BJ (cell line): ENCODE measurements around the gene SEC16A. TPM values are rescaled to one million over a fixed set of nuclear protein-coding genes. Genes with fewer than 3 reads are reported as not detected.

Experiments used
- CTCF ChIA-PET: fragments of 350-600 bp; formaldehyde crosslinking; extraction: SDS; loops from one replicate; lab custom pipeline; 2021; ENCODE audit warnings: antibody characterized with exemption, inconsistent platforms; lab: Yijun Ruan, JAX
- POLR2A ChIA-PET: fragments of 300-600 bp; sonication (Branson Sonifier 250); formaldehyde crosslinking; extraction: SDS; loops from one replicate; lab custom pipeline; 2021; ENCODE audit warnings: antibody characterized with exemption; lab: Charles Lee
- DNase-seq: peaks from one replicate; pipeline ENCODE4 v3.0.0-alpha.2; 2011; ENCODE audit warnings: low read depth
- H3K27me3 ChIP-seq: 2 replicates; pipeline ENCODE4 v1.6.0; 2011; ENCODE audit warnings: low read length; ENCODE audit not compliant: control insufficient read depth, insufficient read depth
- H3K36me3 ChIP-seq: 2 replicates; pipeline ENCODE4 v1.5.1; 2011; ENCODE audit warnings: low read length; ENCODE audit not compliant: control insufficient read depth, insufficient read depth
- H3K4me3 ChIP-seq: 2 replicates; pipeline ENCODE4 v1.5.1; 2011; ENCODE audit warnings: low read depth, mild to moderate bottlenecking, control low read depth, low read length
- CTCF ChIP-seq: IDR thresholded peaks from 2 replicates; pipeline ENCODE4 v1.5.1; 2011; ENCODE audit warnings: low read depth, mild to moderate bottlenecking, control low read depth, inconsistent platforms, low read length, moderate library complexity; ENCODE audit not compliant: insufficient read depth
- polyA plus RNA-seq: library from polyadenylated mRNA; depleted of rRNA; stranded (reverse); fragments of >200 nt; gene quantifications from 2 replicates; pipeline ENCODE4 v1.2.3, GENCODE V29; 2011

SEC16A gene
- polyA plus RNA-seq, 1 experiment, result 24.4 TPM

DNA sequence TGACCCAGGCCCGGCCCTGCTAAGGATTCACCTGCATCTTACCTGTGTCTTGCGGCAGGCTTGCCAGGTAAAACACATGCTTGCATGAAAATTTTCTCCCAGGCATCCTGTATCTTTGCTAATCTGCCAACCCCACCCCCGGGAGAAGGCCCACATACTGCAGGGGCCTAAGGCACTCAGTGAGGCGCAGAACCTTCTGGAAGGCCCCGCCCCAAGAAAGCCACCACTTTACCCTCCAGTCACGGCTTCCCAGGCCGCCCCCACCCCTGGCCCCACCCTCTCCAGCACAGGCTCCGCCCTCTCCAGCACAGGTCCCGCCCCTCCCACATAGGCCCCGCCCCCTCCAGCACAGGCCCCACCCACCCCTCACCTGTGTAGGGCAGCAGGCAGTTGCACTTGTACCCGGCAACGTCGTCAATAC, 29.8 kb upstream of the SEC16A start:
- Histone ChIP-seq H3K27me3 (no peaks in the 10 kb centered on the region), H3K4me3 (no peak overlapping the region), H3K36me3 (peaks cover 59% of the 10 kb centered on the region)
- no peak for TF ChIP-seq CTCF
- no peak for DNase-seq
- ChIA-PET CTCF (no interaction called here), POLR2A (no interaction called here)

DNA sequence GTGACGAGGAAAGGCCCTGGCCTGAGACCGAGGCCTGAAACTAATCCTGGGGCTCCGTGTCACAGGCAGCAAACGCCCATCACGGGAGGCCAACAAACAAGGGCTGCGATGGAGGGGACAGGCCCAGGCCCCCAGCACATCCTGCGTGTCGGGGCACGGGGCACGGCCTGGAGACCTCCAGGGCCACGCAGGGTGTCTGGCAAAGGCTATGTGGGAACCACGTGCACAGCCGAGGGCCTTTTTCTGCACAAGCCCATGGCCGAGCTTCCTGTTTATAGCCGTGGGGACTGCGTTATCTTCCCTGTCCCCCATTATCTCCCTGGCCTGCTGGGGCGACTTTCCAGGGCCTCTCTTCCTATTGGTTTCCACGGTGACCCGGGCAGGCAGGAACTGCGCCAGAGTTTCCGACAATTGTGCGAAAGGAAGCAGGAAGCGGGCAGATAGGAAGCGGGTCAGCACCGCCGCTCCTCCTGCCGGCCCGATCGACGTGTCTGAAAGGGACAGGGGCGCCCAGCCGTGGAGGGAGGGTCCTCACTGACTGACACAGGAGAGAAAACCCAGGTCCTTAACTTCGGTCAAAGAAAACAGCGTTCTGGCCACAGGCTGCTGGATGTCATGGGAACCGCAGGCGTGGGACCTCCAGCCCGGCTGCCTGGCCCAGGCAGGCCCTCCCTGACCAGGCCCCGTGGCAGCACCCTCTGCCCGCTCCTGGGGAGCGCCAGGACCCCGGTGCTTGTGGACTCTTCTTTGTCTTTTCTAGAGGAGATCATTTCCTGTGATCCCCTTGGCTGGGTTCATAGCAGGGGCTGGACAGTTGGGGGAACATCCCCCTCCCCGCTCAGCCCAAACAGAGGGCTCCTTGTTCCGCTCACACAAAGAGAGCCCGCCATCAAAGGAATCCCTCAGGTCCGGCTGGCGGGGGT, 29.1 kb upstream of the SEC16A start:
- DNase-seq, result no peak
- Histone ChIP-seq H3K36me3 (peaks cover 61% of the 10 kb centered on the region), H3K4me3 (no peak overlapping the region), H3K27me3 (no peaks in the 10 kb centered on the region)
- ChIA-PET POLR2A (no interaction called here), CTCF (no interaction called here)
- no peak for TF ChIP-seq CTCF

GRCh38 chr9:136511144-136511669, 28.4 kb upstream of the SEC16A start:
- Histone ChIP-seq H3K4me3 (no peak overlapping the region), H3K27me3 (no peaks in the 10 kb centered on the region), H3K36me3 (peaks cover 66% of the 10 kb centered on the region)
- CTCF ChIA-PET, result no interaction called here
- no peak for TF ChIP-seq CTCF
- POLR2A ChIA-PET, result no interaction called here
- DNase-seq, result no peak

DNA sequence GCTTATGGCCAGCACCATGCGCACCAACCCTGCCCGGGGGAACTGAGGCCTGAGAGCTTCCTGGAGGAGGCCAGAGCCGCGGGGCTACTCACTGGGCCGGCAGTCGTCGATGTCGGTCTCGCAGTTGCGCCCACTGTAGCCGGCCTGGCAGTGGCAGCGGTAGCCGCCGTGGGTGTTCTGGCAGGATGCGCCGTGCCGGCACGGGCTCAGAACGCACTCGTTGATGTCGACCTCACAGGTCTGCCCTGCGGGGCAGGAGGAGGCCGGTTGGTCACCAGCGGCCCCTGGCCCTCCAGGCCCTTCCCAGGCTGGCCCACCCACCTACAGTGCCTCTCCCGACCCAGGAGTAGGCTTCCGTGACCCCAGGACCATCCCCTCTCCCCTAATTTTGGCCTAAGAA, 27.7 kb upstream of the SEC16A start:
- Histone ChIP-seq H3K27me3 (no peaks in the 10 kb centered on the region), H3K36me3 (peaks cover 67% of the 10 kb centered on the region), H3K4me3 (no peak overlapping the region)
- ChIA-PET CTCF (no interaction called here), POLR2A (no interaction called here)
- DNase-seq, result no peak
- TF ChIP-seq CTCF, result no peak

DNA sequence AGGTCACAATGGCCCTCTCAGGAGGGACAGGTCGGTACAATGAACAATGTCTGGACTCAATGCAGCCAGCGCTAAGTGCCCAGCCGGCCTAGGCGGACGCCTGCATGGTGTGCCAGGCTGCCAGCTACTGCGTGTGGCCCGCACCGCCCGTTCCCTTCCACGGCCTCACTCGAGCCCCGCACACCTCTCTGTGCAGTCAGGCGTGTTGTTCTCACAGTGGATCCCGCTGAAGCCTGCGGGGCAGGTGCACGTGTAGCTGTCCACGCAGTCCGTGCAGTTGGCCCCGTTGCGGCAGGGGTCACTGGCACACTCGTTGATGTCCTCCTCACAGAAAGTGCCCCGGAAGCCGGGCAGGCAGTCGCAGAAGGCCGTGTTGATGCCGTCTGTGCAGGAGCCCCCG, 26.7 kb upstream of the SEC16A start:
- no peak for TF ChIP-seq CTCF
- no peak overlapping the region for H3K4me3 ChIP-seq
- ChIA-PET CTCF (no interaction called here), POLR2A (no interaction called here)
- no peaks in the 10 kb centered on the region for H3K27me3 ChIP-seq
- H3K36me3 ChIP-seq, result peaks cover 69% of the 10 kb centered on the region
- DNase-seq, result no peak
